ENCODE results near the gene MACROD2.

DNA sequence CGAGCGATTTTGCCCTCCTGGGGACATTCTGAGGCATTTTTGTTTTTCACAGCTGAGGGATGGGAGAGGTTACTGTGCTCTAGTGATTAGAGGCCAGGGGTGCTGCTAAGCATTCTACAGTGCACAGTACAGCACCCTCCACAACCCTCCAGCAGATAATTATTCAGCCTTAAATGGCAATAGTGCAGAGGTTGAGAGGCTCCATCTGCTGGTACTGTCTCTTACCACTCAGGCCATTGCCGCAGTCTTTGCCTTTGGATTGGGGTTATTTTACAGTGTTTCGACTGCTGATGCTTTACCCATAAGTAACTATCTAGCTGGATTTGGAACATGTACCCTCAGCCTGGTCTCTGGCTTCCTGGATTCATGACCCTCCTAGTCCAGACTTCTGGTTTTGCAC lies 1872.6 kb downstream of the MACROD2 start:
- TF ChIP-seq, protein P1, sequence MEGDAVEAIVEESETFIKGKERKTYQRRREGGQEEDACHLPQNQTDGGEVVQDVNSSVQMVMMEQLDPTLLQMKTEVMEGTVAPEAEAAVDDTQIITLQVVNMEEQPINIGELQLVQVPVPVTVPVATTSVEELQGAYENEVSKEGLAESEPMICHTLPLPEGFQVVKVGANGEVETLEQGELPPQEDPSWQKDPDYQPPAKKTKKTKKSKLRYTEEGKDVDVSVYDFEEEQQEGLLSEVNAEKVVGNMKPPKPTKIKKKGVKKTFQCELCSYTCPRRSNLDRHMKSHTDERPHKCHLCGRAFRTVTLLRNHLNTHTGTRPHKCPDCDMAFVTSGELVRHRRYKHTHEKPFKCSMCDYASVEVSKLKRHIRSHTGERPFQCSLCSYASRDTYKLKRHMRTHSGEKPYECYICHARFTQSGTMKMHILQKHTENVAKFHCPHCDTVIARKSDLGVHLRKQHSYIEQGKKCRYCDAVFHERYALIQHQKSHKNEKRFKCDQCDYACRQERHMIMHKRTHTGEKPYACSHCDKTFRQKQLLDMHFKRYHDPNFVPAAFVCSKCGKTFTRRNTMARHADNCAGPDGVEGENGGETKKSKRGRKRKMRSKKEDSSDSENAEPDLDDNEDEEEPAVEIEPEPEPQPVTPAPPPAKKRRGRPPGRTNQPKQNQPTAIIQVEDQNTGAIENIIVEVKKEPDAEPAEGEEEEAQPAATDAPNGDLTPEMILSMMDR (IDR thresholded peaks at IDR 0.05): no peak
- TF ChIP-seq EP300 (IDR thresholded peaks at IDR 0.05; ENCODE audit: low read depth): no peak
- TF ChIP-seq POLR2AphosphoS5 (IDR thresholded peaks at IDR 0.05): no peak
- TF ChIP-seq POLR2A (IDR thresholded peaks at IDR 0.05): no peak
